Stomach (tissue), 19 donors: ENCODE measurements around the gene SECTM1. TPM values are rescaled to one million over a fixed set of nuclear protein-coding genes. Genes with fewer than 3 reads are reported as not detected.
A peak's percentile ranks its signal among the peaks of the same experiment; 100 is the strongest.
"Not testable (repeated sequence)": the region's sequence is repeated elsewhere in the genome, so short reads cannot be mapped to it uniquely, and the experiment has no call there.

ENCODE experiments used
- DNase-seq, 2 donors: peaks; one replicate each; pipeline versions ENCODE4 v3.0.0 to v3.0.0-alpha.2; 2013 to 2019
- H3K27ac ChIP-seq, 5 donors: fragments of 200-600 bp in 4 of 5; sonication (generic) in 4 of 5; one replicate each; pipeline ENCODE4 v1.5.1; 2013 to 2019; ENCODE audit warnings: mild to moderate bottlenecking in 1 of 5, moderate library complexity in 1 of 5
- H3K27me3 ChIP-seq, 3 donors: fragments of 200-600 bp; sonication (generic); one replicate each; pipeline ENCODE4 v1.5.1; 2017 to 2019; ENCODE audit warnings: mixed run types in 1 of 3
- H3K36me3 ChIP-seq, 4 donors: fragments of 200-600 bp; sonication (generic); 1 replicate in 3 of 4; 2 replicates in 1 of 4; pipeline ENCODE4 v1.5.1; 2016 to 2019
- H3K4me1 ChIP-seq, 4 donors: fragments of 200-600 bp; sonication (generic); one replicate each; pipeline ENCODE4 v1.5.1; 2016 to 2019
- H3K4me3 ChIP-seq, 4 donors: fragments of 200-600 bp; sonication (generic) in 3 of 4; one replicate each; pipeline ENCODE4 v1.5.1; 2016 to 2019; ENCODE audit warnings: mild to moderate bottlenecking in 1 of 4
- H3K9me3 ChIP-seq, 4 donors: fragments of 200-600 bp; sonication (generic); one replicate each; pipeline ENCODE4 v1.5.1; 2016 to 2019
- CTCF ChIP-seq, 7 experiments: fragments of 450-650 bp in 4 of 7; fragments of 200-600 bp in 3 of 7; sonication (generic) in 3 of 7; IDR thresholded peaks; one replicate each; pipeline ENCODE4 v1.5.1; 2016 to 2019; ENCODE audit warnings: antibody characterized with exemption in 7 of 7, control low read depth in 2 of 7, mild to moderate bottlenecking in 1 of 7
- EP300 ChIP-seq: sonication (generic); formaldehyde crosslinking; IDR thresholded peaks from one replicate; pipeline ENCODE4 v1.6.1; 2017; ENCODE audit warnings: antibody characterized with exemption
- POLR2A ChIP-seq, 4 donors: fragments of 450-650 bp; IDR thresholded peaks; one replicate each; pipeline ENCODE4 v1.6.1; 2016; ENCODE audit warnings: antibody characterized with exemption in 4 of 4, control low read depth in 2 of 4, mild to moderate bottlenecking in 1 of 4, moderate library complexity in 1 of 4
- POLR2AphosphoS5 ChIP-seq, 3 donors: sonication (generic); formaldehyde crosslinking; IDR thresholded peaks; one replicate each; pipeline ENCODE4 v1.6.1; 2016; ENCODE audit warnings: antibody characterized with exemption in 3 of 3
- WGBS, 5 donors: extraction: QIAGEN DNeasy Blood & Tissue Kit in 3 of 5; methylation state at CpG; one replicate each; pipeline versions ENCODE4 v1.1.5 to v1.1.7; 2013 to 2018; 5-methylcytosine and 5-hydroxymethylcytosine counted together
- intact Hi-C: fragments of 100-400 bp; cut with DNase I; formaldehyde crosslinking; loops from one replicate; pipeline ENCODE4 v1.15.1; 2023; ENCODE audit warnings: low total_unique reads
- long read RNA-seq, 10 donors: transcript quantifications; one replicate each; lab custom pipeline, GENCODE V29; 2026
- polyA plus RNA-seq, 3 donors: library from polyadenylated mRNA; stranded (reverse); fragments of 200-250 nt; gene quantifications; one replicate each; pipeline ENCODE4 v1.2.3, GENCODE V29; 2013
- total RNA-seq, 5 donors: library from RNA; depleted of rRNA; stranded (reverse); fragments of >200 nt; gene quantifications; one replicate each; pipeline versions ENCODE4 v1.1.0 to v1.2.3, GENCODE V29; 2014 to 2016
- donor health status: healthy with polysubstance abuse.
- donor health status: Bipolar disorder and iron deficiency.
- donor health status: healthy.

The SECTM1 gene
- total RNA-seq (10 to 100 TPM in 2 of 5 donors, 1 to 10 TPM in 3; 1.8 to 48.8 (median 6.7) TPM), polyA plus RNA-seq (10 to 100 TPM in 2 of 3 donors, 1 to 10 TPM in 1; 9.3 to 23.1 (median 10.2) TPM)
- long read RNA-seq, donor 1, transcript SECTM1-201 (5 exons, 2,235 nt) = major isoform, 5 of 5 reads
- long read RNA-seq, donor 1, partial matches to known transcripts = 0 of 5 reads
- long read RNA-seq, donor 1, other reads (novel, unspliced or antisense) = 0 of 5 reads
- long read RNA-seq, donor 2, partial matches to known transcripts = 0 of 1 reads
- long read RNA-seq, donor 2, other reads (novel, unspliced or antisense) = 0 of 1 reads
- long read RNA-seq, donor 3, partial matches to known transcripts = 0 of 1 reads
- long read RNA-seq, donor 3, other reads (novel, unspliced or antisense) = 0 of 1 reads
- long read RNA-seq, donor 4 = 0 reads
- long read RNA-seq, donor 5 = 0 reads
- long read RNA-seq, donor 6, transcript SECTM1-201 (5 exons, 2,235 nt) = major isoform, 5 of 5 reads
- long read RNA-seq, donor 6, partial matches to known transcripts = 0 of 5 reads
- long read RNA-seq, donor 6, other reads (novel, unspliced or antisense) = 0 of 5 reads
- long read RNA-seq, donor 7, transcript SECTM1-201 (5 exons, 2,235 nt) = major isoform, 7 of 7 reads
- long read RNA-seq, donor 7, partial matches to known transcripts = 0 of 7 reads
- long read RNA-seq, donor 7, other reads (novel, unspliced or antisense) = 0 of 7 reads
- long read RNA-seq, donor 8 = 0 reads
- long read RNA-seq, donor 9, partial matches to known transcripts = 0 of 2 reads
- long read RNA-seq, donor 9, other reads (novel, unspliced or antisense) = 0 of 2 reads
- long read RNA-seq, donor 10, partial matches to known transcripts = 0 of 2 reads
- long read RNA-seq, donor 10, other reads (novel, unspliced or antisense) = 0 of 2 reads

- Histone ChIP-seq H3K4me1 (peaks cover 46 to 90% (median 80%) of the 10 kb centered on the region in 4 donors), H3K9me3 (no peaks in the 10 kb centered on the region), H3K27me3 (no peaks in the 10 kb centered on the region), H3K4me3 (peak within 1 kb of the TSS; percentile 55 to 72 (median 65)), H3K36me3 (no peaks in the 10 kb centered on the region), H3K27ac (peak within 1 kb of the TSS; percentile 82 to 94 (median 83))
- peak; percentile 60 to 82 for DNase-seq
- TF ChIP-seq POLR2A (IDR thresholded peaks at IDR 0.05) (no peak), POLR2AphosphoS5 (IDR thresholded peaks at IDR 0.05) (peak in 2 of 3 donors; percentile 9 to 37)
- intact Hi-C loops = no loop called here
- 1 to 6% (median 2%) methylated on average over 10 to 90 of the region's 90 CpGs for WGBS, 5 donors
These were observed at the start of gene SECTM1 for GRCh38 chr17:82333279-82334171. TSS of gene SECTM1 (minus strand) at chr17:82333766. CDS start at chr17:82327240, 6,526 bp downstream.

GRCh38 chr17:82382933-82383255 is 49.3 kb upstream of the SECTM1 start:
- H3K27me3 ChIP-seq = peaks cover 2 to 90% (median 44%) of the 10 kb centered on the region in 3 donors

GRCh38 chr17:82382220-82382932 is 48.8 kb upstream of the SECTM1 start:
- H3K27ac ChIP-seq, H3K36me3 ChIP-seq, H3K9me3 ChIP-seq, DNase-seq, H3K4me3 ChIP-seq, intact Hi-C loops: not testable (repeated sequence)
- H3K27me3 ChIP-seq = peaks cover 2 to 90% (median 44%) of the 10 kb centered on the region in 3 donors
- 82 to 90% (median 85%) methylated on average over 12 to 21 of the region's 21 CpGs for WGBS, 5 donors
- H3K4me1 ChIP-seq = peaks cover 7 to 44% (median 34%) of the 10 kb centered on the region in 4 donors

More at GRCh38 chr17:82382933-82383255, 49.3 kb upstream of the SECTM1 start:
- intact Hi-C loops = no loop called here
- no peak overlapping the region for H3K27ac ChIP-seq
- H3K9me3 ChIP-seq = no peaks in the 10 kb centered on the region
- TF ChIP-seq CTCF (IDR thresholded peaks at IDR 0.05) = no peak
- no peak for TF ChIP-seq POLR2A (IDR thresholded peaks at IDR 0.05)
- no peak for TF ChIP-seq EP300
- TF ChIP-seq POLR2AphosphoS5 (IDR thresholded peaks at IDR 0.05) = no peak
- no peaks in the 10 kb centered on the region for H3K36me3 ChIP-seq
- DNase-seq = no peak
- WGBS, 5 donors = 58 to 85% (median 80%) methylated on average over 3 to 11 of the region's 11 CpGs
- peaks cover 7 to 44% (median 35%) of the 10 kb centered on the region in 4 donors for H3K4me1 ChIP-seq
- no peak overlapping the region for H3K4me3 ChIP-seq

- Histone ChIP-seq H3K4me1 (peaks cover 7 to 36% (median 28%) of the 10 kb centered on the region in 4 donors), H3K27me3 (peaks cover 2 to 84% (median 38%) of the 10 kb centered on the region in 3 donors)
- H3K27ac ChIP-seq, H3K4me3 ChIP-seq, H3K9me3 ChIP-seq, H3K36me3 ChIP-seq, DNase-seq, intact Hi-C loops: not testable (repeated sequence)
- WGBS, 5 donors = 71 to 81% (median 75%) methylated on average over 10 of the region's 10 CpGs
These were observed 48.1 kb upstream of the SECTM1 start for GRCh38 chr17:82381703-82382009.

- Histone ChIP-seq H3K27me3 (peaks cover 2 to 84% (median 39%) of the 10 kb centered on the region in 3 donors), H3K4me3 (no peak overlapping the region), H3K9me3 (no peaks in the 10 kb centered on the region), H3K4me1 (peaks cover 7 to 32% (median 24%) of the 10 kb centered on the region in 4 donors), H3K36me3 (no peaks in the 10 kb centered on the region), H3K27ac (no peak overlapping the region)
- intact Hi-C loops = no loop called here
- DNase-seq = no peak
- WGBS, 5 donors = 51 to 57% (median 53%) methylated on average over 23 of the region's 23 CpGs
- TF ChIP-seq POLR2AphosphoS5 (IDR thresholded peaks at IDR 0.05) (no peak), EP300 (no peak), CTCF (IDR thresholded peaks at IDR 0.05) (no peak), POLR2A (IDR thresholded peaks at IDR 0.05) (no peak)
These were observed 47.5 kb upstream of the SECTM1 start for GRCh38 chr17:82380860-82381702.
